ENCODE results near the gene PPP4R4. TPM values are rescaled to one million over a fixed set of nuclear protein-coding genes. Genes with fewer than 3 reads are reported as not detected.

Gene PPP4R4
- total RNA-seq, 1 donor from 2014 or later = 1.9 TPM

DNA sequence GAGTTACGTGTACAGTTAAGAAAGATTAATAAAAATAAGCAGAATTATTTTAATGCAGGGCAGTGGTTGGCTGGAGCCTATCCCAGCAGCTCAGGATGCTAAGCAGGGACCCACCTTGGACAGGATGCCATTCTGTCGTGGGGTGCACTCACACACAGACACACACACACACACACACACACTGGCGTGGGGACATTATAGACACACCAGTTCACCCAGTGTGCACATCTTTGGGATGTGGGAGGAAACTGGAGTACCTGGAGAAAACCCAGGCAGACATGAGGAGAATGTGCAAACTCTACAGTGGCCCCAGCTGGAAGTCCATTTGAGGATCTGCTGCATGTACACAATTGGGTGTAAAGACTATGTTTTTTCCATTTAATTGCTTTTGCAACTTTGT lies 31.9 kb upstream of the PPP4R4 start:
- Mint-ChIP-seq H3K27me3 (peaks cover 3% of the 10 kb centered on the region), H3K4me1 (ENCODE audit: unreplicated experiment) (no peaks in the 10 kb centered on the region), H3K27ac (no peak overlapping the region), H3K4me3 (no peak overlapping the region), H3K36me3 (no peaks in the 10 kb centered on the region), H3K9me3 (no peaks in the 10 kb centered on the region)
- TF ChIP-seq, protein P1, sequence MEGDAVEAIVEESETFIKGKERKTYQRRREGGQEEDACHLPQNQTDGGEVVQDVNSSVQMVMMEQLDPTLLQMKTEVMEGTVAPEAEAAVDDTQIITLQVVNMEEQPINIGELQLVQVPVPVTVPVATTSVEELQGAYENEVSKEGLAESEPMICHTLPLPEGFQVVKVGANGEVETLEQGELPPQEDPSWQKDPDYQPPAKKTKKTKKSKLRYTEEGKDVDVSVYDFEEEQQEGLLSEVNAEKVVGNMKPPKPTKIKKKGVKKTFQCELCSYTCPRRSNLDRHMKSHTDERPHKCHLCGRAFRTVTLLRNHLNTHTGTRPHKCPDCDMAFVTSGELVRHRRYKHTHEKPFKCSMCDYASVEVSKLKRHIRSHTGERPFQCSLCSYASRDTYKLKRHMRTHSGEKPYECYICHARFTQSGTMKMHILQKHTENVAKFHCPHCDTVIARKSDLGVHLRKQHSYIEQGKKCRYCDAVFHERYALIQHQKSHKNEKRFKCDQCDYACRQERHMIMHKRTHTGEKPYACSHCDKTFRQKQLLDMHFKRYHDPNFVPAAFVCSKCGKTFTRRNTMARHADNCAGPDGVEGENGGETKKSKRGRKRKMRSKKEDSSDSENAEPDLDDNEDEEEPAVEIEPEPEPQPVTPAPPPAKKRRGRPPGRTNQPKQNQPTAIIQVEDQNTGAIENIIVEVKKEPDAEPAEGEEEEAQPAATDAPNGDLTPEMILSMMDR (conservative IDR thresholded peaks at IDR 0.05) = no peak
- no peak for DNase-seq (ENCODE audit: extremely low spot score, unreplicated experiment)

DNA sequence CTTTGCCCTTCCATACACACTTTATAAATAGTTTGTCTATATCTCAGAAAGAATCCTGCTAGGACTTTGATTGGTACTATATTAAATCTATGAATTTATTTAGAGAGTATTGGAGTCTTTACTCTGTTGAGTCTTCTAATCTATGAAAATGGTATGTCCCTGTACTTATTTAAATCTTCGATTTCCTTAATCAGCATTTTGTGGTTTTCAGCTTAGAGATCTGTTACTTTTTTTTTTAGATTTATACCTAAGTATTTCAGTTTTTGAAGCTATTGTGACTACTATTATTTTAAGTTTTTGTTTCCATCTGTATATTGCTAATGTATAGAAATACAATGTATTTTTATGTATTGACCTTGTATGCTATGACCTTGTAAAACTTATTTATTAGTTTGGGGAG lies 31.3 kb upstream of the PPP4R4 start:
- H3K27ac Mint-ChIP-seq = no peak overlapping the region
- peaks cover 7% of the 10 kb centered on the region for H3K27me3 Mint-ChIP-seq
- H3K9me3 Mint-ChIP-seq = no peaks in the 10 kb centered on the region
- no peaks in the 10 kb centered on the region for H3K36me3 Mint-ChIP-seq
- H3K4me1 Mint-ChIP-seq (ENCODE audit: unreplicated experiment) = no peaks in the 10 kb centered on the region
- no peak overlapping the region for H3K4me3 Mint-ChIP-seq
- TF ChIP-seq, protein P1 (conservative IDR thresholded peaks at IDR 0.05) = no peak
- DNase-seq (ENCODE audit: extremely low spot score, unreplicated experiment) = no peak

DNA sequence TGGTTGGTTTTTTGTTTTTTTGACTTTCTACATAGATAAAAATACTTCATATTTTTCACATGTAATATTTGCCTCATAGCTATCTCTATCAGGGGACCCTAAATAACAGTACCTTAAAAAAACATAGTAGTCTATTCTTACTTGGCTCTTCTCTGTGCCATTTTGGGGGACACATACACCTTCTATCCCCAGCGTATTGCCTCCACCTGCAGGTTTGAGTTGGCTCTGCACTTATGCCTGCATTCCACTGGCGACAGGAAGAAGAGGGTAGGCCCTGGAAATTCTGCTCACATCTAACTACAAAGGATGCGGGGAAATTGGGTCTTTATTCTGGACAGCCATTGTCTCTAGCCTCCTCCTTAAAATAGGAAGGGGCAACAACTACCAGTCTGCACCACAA lies 30.9 kb upstream of the PPP4R4 start:
- no peak overlapping the region for H3K27ac Mint-ChIP-seq
- H3K27me3 Mint-ChIP-seq = peaks cover 11% of the 10 kb centered on the region
- H3K9me3 Mint-ChIP-seq = no peaks in the 10 kb centered on the region
- TF ChIP-seq, protein P1 (conservative IDR thresholded peaks at IDR 0.05) = peak; percentile 61
- no peaks in the 10 kb centered on the region for H3K4me1 Mint-ChIP-seq (ENCODE audit: unreplicated experiment)
- no peaks in the 10 kb centered on the region for H3K36me3 Mint-ChIP-seq
- no peak overlapping the region for H3K4me3 Mint-ChIP-seq
- no peak for DNase-seq (ENCODE audit: extremely low spot score, unreplicated experiment)

- Mint-ChIP-seq H3K4me3 (no peak overlapping the region), H3K9me3 (no peaks in the 10 kb centered on the region), H3K27me3 (peaks cover 16% of the 10 kb centered on the region), H3K27ac (no peak overlapping the region), H3K4me1 (ENCODE audit: unreplicated experiment) (no peaks in the 10 kb centered on the region), H3K36me3 (no peaks in the 10 kb centered on the region)
- DNase-seq (ENCODE audit: extremely low spot score, unreplicated experiment) = no peak
- TF ChIP-seq, protein P1 (conservative IDR thresholded peaks at IDR 0.05) = no peak
Measured at GRCh38 chr14:94143711-94144110, 30.4 kb upstream of the PPP4R4 start.

GRCh38 chr14:94144765-94145164 lies 29.4 kb upstream of the PPP4R4 start:
- TF ChIP-seq, protein P1 (conservative IDR thresholded peaks at IDR 0.05) = no peak
- Mint-ChIP-seq H3K9me3 (no peaks in the 10 kb centered on the region), H3K27ac (no peak overlapping the region), H3K4me1 (ENCODE audit: unreplicated experiment) (no peaks in the 10 kb centered on the region), H3K36me3 (no peaks in the 10 kb centered on the region), H3K4me3 (no peak overlapping the region), H3K27me3 (peaks cover 22% of the 10 kb centered on the region)
- DNase-seq (ENCODE audit: extremely low spot score, unreplicated experiment) = no peak

Data from type B pancreatic cell (in vitro differentiated cells).